CD4-positive, alpha-beta memory T cell (primary cell): ENCODE measurements around the gene PKP3. TPM values are rescaled to one million over a fixed set of nuclear protein-coding genes. Genes with fewer than 3 reads are reported as not detected.
"Not testable (repeated sequence)": the region's sequence is repeated elsewhere in the genome, so short reads cannot be mapped to it uniquely, and the experiment has no call there.

ENCODE experiments used
- CTCF ChIA-PET: fragments of 350-600 bp; sonication (Branson Sonifier 250); formaldehyde crosslinking; loops from one replicate; lab custom pipeline; 2021; ENCODE audit warnings: inconsistent platforms; ENCODE audit not compliant: partially characterized antibody; lab: Charles Lee
- POLR2A ChIA-PET: fragments of 350-600 bp; sonication (Branson Sonifier 250); formaldehyde crosslinking; loops from one replicate; lab custom pipeline; 2021; ENCODE audit not compliant: partially characterized antibody; lab: Charles Lee
- DNase-seq, 5 donors: peaks; one replicate each; pipeline versions ENCODE4 v3.0.0 to v3.0.0-alpha.2; 2020 to 2022; ENCODE audit warnings: mixed read lengths in 1 of 5
- H3K27ac ChIP-seq: one replicate; pipeline ENCODE4 v1.7.0; 2013; ENCODE audit warnings: low read depth, low read length
- H3K27me3 ChIP-seq: 2 replicates; pipeline ENCODE4 v1.7.0; 2013; ENCODE audit warnings: mild to moderate bottlenecking, low read length, moderate library complexity; ENCODE audit not compliant: insufficient read depth
- H3K36me3 ChIP-seq: 2 replicates; pipeline ENCODE4 v1.7.0; 2013; ENCODE audit warnings: mild to moderate bottlenecking, low read length, moderate library complexity; ENCODE audit not compliant: insufficient read depth
- H3K4me1 ChIP-seq: 2 replicates; pipeline ENCODE4 v1.7.0; 2013; ENCODE audit warnings: mild to moderate bottlenecking, low read length, moderate library complexity; ENCODE audit not compliant: insufficient read depth
- H3K4me3 ChIP-seq, 2 donors: one replicate each; pipeline ENCODE4 v1.7.0; 2013; ENCODE audit warnings: low read length in 2 of 2, mild to moderate bottlenecking in 1 of 2
- H3K9me3 ChIP-seq, 2 donors: one replicate each; pipeline ENCODE4 v1.7.0; 2013; ENCODE audit warnings: low read length in 2 of 2, control low read depth in 1 of 2; ENCODE audit not compliant: control insufficient read depth in 1 of 2
- H3K27ac Mint-ChIP-seq, 7 donors: one replicate each; pipeline ENCODE4 v1.8.0; 2020 to 2021; ENCODE audit warnings: mixed read lengths in 7 of 7, mild to moderate bottlenecking in 6 of 7, inconsistent platforms in 3 of 7, moderate library complexity in 3 of 7
- H3K27me3 Mint-ChIP-seq, 2 donors: one replicate each; pipeline ENCODE4 v1.8.0; 2020 to 2021; ENCODE audit warnings: mixed read lengths in 2 of 2
- H3K36me3 Mint-ChIP-seq, 2 donors: one replicate each; pipeline ENCODE4 v1.8.0; 2020 to 2021; ENCODE audit warnings: mixed read lengths in 2 of 2, inconsistent platforms in 1 of 2, mild to moderate bottlenecking in 1 of 2
- H3K4me1 Mint-ChIP-seq, 4 donors: one replicate each; pipeline ENCODE4 v1.8.0; 2020 to 2021; ENCODE audit warnings: mixed read lengths in 4 of 4, mild to moderate bottlenecking in 1 of 4
- H3K4me3 Mint-ChIP-seq, 8 donors: one replicate each; pipeline ENCODE4 v1.8.0; 2020 to 2021; ENCODE audit warnings: mixed read lengths in 8 of 8, mild to moderate bottlenecking in 7 of 8, moderate library complexity in 6 of 8, inconsistent platforms in 3 of 8
- H3K9me3 Mint-ChIP-seq, 8 donors: one replicate each; pipeline ENCODE4 v1.8.0; 2020 to 2021; ENCODE audit warnings: mixed read lengths in 8 of 8, mild to moderate bottlenecking in 5 of 8, inconsistent platforms in 3 of 8, moderate library complexity in 1 of 8
- intact Hi-C: fragments of 100-400 bp; cut with micrococcal nuclease; formaldehyde crosslinking; loops from one replicate; pipeline ENCODE4 v1.15.1; 2023
- polyA plus RNA-seq, 2 donors: library from polyadenylated mRNA; unstranded; fragments of 300-500 nt; fragmentation: Illumina TruSeq; gene quantifications; one replicate each; pipeline ENCODE4 v1.2.3, GENCODE V29; 2021
- total RNA-seq, 2 experiments: library from RNA; stranded (reverse); gene quantifications; one replicate each; pipeline ENCODE4 v1.2.3, GENCODE V29; 2021

PKP3 gene
- total RNA-seq (not detected), polyA plus RNA-seq (under 1 TPM in 1 of 2 donors, not detected in 1; 0.14 TPM)

GRCh38 chr11:394034-394857, at the start of gene PKP3:
Gene PKP3, plus strand, starts transcription at chr11:394209. Its CDS starts 84 bp downstream, at chr11:394293.
- no peak within 1 kb of the TSS for H3K4me3 ChIP-seq
- H3K4me3 Mint-ChIP-seq: peak within 1 kb of the TSS in 1 of 8 donors; percentile 49
- ChIA-PET POLR2A (no interaction called here), CTCF (no interaction called here)
- H3K9me3 ChIP-seq: no peaks in the 10 kb centered on the region
- H3K9me3 Mint-ChIP-seq: no peaks in the 10 kb centered on the region
- H3K27me3 Mint-ChIP-seq: no peaks in the 10 kb centered on the region
- no peaks in the 10 kb centered on the region for H3K36me3 Mint-ChIP-seq
- no peaks in the 10 kb centered on the region for H3K36me3 ChIP-seq
- intact Hi-C loops: no loop called here
- peaks cover 0 to 5% (median 0%) of the 10 kb centered on the region in 4 donors for H3K4me1 Mint-ChIP-seq
- no peak within 1 kb of the TSS for H3K27ac Mint-ChIP-seq
- DNase-seq: no peak
- no peaks in the 10 kb centered on the region for H3K27me3 ChIP-seq
- H3K27ac ChIP-seq: no peak within 1 kb of the TSS
- H3K4me1 ChIP-seq: peaks cover 4% of the 10 kb centered on the region

GRCh38 chr11:344836-345578, 49.0 kb upstream of the PKP3 start:
- Mint-ChIP-seq H3K9me3 (no peaks in the 10 kb centered on the region), H3K27ac (no peak overlapping the region), H3K4me1 (peaks cover 6 to 23% (median 7%) of the 10 kb centered on the region in 4 donors), H3K27me3 (peaks cover 0 to 1% of the 10 kb centered on the region in 2 donors), H3K4me3 (no peak overlapping the region), H3K36me3 (no peaks in the 10 kb centered on the region)
- no peaks in the 10 kb centered on the region for H3K4me1 ChIP-seq
- ChIA-PET POLR2A (interaction anchor here (0.8 to 1.3 kb wide), 2 partner anchors 10 to 28 kb away, joined by 3 to 5 read pairs; no protein-coding TSS in a partner anchor), CTCF (no interaction called here)
- no peaks in the 10 kb centered on the region for H3K9me3 ChIP-seq
- no peak for DNase-seq
- intact Hi-C loops: no loop called here
- no peak overlapping the region for H3K27ac ChIP-seq
- H3K4me3 ChIP-seq: no peak overlapping the region
- H3K27me3 ChIP-seq: no peaks in the 10 kb centered on the region
- no peaks in the 10 kb centered on the region for H3K36me3 ChIP-seq

GRCh38 chr11:346529-346928, 47.5 kb upstream of the PKP3 start:
- H3K27me3 ChIP-seq: no peaks in the 10 kb centered on the region
- peaks cover 7% of the 10 kb centered on the region for H3K4me1 ChIP-seq
- no peaks in the 10 kb centered on the region for H3K36me3 ChIP-seq
- CTCF ChIA-PET: no interaction called here
- POLR2A ChIA-PET: interaction anchor here (0.8 kb wide), 1 partner anchor 16 kb away, joined by 3 read pairs; no protein-coding TSS in a partner anchor
- peaks cover 8 to 33% (median 15%) of the 10 kb centered on the region in 4 donors for H3K4me1 Mint-ChIP-seq
- H3K9me3 Mint-ChIP-seq: no peaks in the 10 kb centered on the region
- intact Hi-C loops: no loop called here
- DNase-seq: no peak
- H3K27ac Mint-ChIP-seq: no peak overlapping the region
- H3K27ac ChIP-seq: no peak overlapping the region
- H3K4me3 ChIP-seq: no peak overlapping the region
- no peak overlapping the region for H3K4me3 Mint-ChIP-seq
- no peaks in the 10 kb centered on the region for H3K27me3 Mint-ChIP-seq
- H3K36me3 Mint-ChIP-seq: no peaks in the 10 kb centered on the region
- no peaks in the 10 kb centered on the region for H3K9me3 ChIP-seq

- POLR2A ChIA-PET: not testable (repeated sequence)
Observed at GRCh38 chr11:349270-349954, 44.6 kb upstream of the PKP3 start.

GRCh38 chr11:350033-350722, 43.8 kb upstream of the PKP3 start:
- peaks cover 15% of the 10 kb centered on the region for H3K4me1 ChIP-seq

More at GRCh38 chr11:349270-349954, 44.6 kb upstream of the PKP3 start:
- H3K4me1 ChIP-seq, H3K9me3 ChIP-seq, H3K27ac Mint-ChIP-seq, H3K36me3 Mint-ChIP-seq, H3K36me3 ChIP-seq, H3K4me3 ChIP-seq, H3K27me3 ChIP-seq, H3K27ac ChIP-seq, H3K4me3 Mint-ChIP-seq, H3K9me3 Mint-ChIP-seq, H3K27me3 Mint-ChIP-seq, intact Hi-C loops, DNase-seq: not testable (repeated sequence)
- CTCF ChIA-PET: interaction anchor here (0.9 to 1.1 kb wide), 5 partner anchors 13 to 99 kb away, joined by 3 to 4 read pairs (median 3); no protein-coding TSS in a partner anchor
- H3K4me1 Mint-ChIP-seq: peaks cover 8 to 45% (median 28%) of the 10 kb centered on the region in 4 donors

GRCh38 chr11:350723-351255, 43.2 kb upstream of the PKP3 start:
- H3K4me1 Mint-ChIP-seq: peaks cover 11 to 49% (median 34%) of the 10 kb centered on the region in 4 donors
- CTCF ChIA-PET: no interaction called here
- POLR2A ChIA-PET: no interaction called here
- DNase-seq: no peak
- intact Hi-C loops: no loop called here
- H3K4me3 Mint-ChIP-seq: peak overlapping the region in 1 of 8 donors; percentile 33
- H3K9me3 Mint-ChIP-seq: peaks cover 0 to 2% (median 0%) of the 10 kb centered on the region in 8 donors
- no peaks in the 10 kb centered on the region for H3K36me3 ChIP-seq
- H3K36me3 Mint-ChIP-seq: peaks cover 0 to 5% of the 10 kb centered on the region in 2 donors
- no peaks in the 10 kb centered on the region for H3K9me3 ChIP-seq
- peaks cover 21% of the 10 kb centered on the region for H3K4me1 ChIP-seq
- H3K27me3 Mint-ChIP-seq: no peaks in the 10 kb centered on the region
- H3K27ac ChIP-seq: no peak overlapping the region
- no peaks in the 10 kb centered on the region for H3K27me3 ChIP-seq
- H3K27ac Mint-ChIP-seq: peak overlapping the region in 3 of 7 donors; percentile 57 to 91 (median 61)
- H3K4me3 ChIP-seq: no peak overlapping the region

More at GRCh38 chr11:350033-350722, 43.8 kb upstream of the PKP3 start:
- CTCF ChIA-PET, DNase-seq, H3K9me3 Mint-ChIP-seq, intact Hi-C loops, POLR2A ChIA-PET, H3K27ac ChIP-seq, H3K4me3 ChIP-seq, H3K27me3 ChIP-seq, H3K36me3 ChIP-seq, H3K9me3 ChIP-seq, H3K36me3 Mint-ChIP-seq, H3K27me3 Mint-ChIP-seq: not testable (repeated sequence)
- H3K27ac Mint-ChIP-seq: peak overlapping the region in 2 of 7 donors; percentile 14 to 74
- H3K4me1 Mint-ChIP-seq: peaks cover 10 to 46% (median 32%) of the 10 kb centered on the region in 4 donors
- peak overlapping the region in 1 of 8 donors; percentile 21 for H3K4me3 Mint-ChIP-seq
